NCI-H446 treated with DMSO at 0.1 percent for 48 hours (cell line): ENCODE results near the gene SLC35F1.

Source experiments
- DNase-seq: peaks from one replicate; lab custom pipeline; 2025; lab: John Stamatoyannopoulos, UW

The SLC35F1 gene

DNA sequence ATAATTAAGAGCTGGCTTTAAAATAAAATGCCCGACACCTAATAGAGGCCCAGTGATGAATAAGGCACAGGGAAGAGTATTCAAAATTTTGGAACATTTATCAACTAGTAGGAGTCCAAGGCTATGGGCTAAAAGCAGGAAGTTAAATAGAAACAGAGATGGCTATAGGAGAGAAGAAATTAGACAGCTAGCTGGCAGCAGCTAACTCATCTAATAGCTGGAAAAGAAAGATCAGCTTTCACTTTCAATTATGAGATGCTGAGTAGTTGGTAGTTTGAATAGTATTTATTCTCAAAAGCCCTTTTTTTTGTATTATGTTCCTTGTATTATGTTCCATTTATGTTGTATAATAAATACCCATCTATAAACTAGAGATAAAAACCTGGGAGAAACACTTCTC, 215.7 kb downstream of the SLC35F1 start:
- DNase-seq, result no peak

GRCh38 chr6:118123503-118124037, 216.5 kb downstream of the SLC35F1 start:
- DNase-seq, result no peak

DNA sequence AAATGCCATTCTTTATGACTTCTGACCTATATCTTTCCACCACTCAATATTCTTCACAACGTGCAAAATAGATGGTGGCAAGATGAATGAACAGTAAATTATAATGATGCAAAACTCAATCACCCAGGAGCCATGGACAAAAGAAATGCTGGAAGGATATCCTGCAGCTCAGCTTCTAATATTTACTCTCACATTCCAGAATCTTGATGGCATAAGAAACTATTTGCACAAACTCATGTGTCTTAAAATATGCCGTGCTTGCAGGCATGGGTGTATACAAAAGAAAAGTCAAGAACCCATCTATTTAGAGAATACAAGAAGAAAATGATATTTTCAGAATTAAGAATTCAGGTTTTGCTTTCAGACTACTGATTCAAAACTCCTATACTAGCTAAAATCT, 217.8 kb downstream of the SLC35F1 start:
- DNase-seq, result no peak

DNA sequence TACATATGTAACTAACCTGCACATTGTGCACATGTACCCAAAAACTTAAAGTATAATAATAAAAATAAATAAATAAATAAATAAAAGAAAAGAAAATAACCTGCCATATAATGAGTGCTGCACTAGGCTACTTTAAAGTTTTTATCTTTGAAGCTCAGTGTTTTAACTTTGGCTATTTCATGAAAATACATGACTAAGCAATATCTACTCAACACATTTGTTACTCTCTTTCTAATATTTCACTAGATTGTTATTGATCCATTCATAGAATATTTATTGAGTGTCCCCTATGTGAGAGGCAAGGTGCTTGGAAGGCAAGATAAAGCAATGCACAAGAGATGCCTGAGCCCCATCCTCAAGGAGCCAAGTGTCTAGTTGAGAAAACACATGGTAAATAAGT, 221.7 kb downstream of the SLC35F1 start:
- no peak for DNase-seq

GRCh38 chr6:118134206-118134605, 227.1 kb downstream of the SLC35F1 start:
- DNase-seq, result no peak

DNA sequence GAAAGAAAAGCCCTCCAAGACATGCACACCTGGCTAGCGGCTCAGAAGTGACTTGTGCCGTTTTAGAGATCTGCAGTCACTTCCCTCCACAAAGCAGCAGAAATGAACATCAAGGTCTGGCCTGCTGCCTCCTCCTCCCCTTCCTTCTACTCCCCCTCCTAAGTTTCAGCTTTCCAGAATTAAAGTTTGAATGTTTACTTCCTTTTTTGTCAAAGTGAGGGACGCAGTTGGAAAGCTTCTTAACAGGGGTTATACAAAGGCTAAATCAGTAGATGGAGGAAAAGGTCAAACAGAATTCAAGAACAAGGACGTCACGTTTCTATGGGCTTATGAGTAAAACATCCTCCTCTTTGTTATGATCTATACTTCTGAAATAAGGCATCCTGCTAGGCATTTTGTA, 227.7 kb downstream of the SLC35F1 start:
- DNase-seq, result no peak

- DNase-seq, result peak; percentile 22
Measured at GRCh38 chr6:118135371-118135770, 228.3 kb downstream of the SLC35F1 start.

- DNase-seq, result no peak
Measured at GRCh38 chr6:118141211-118141610, 234.1 kb downstream of the SLC35F1 start.

GRCh38 chr6:118146584-118146983, 239.5 kb downstream of the SLC35F1 start:
- no peak for DNase-seq

GRCh38 chr6:118147511-118147910, 240.4 kb downstream of the SLC35F1 start:
- no peak for DNase-seq

GRCh38 chr6:118148561-118148960, 241.5 kb downstream of the SLC35F1 start:
- DNase-seq, result no peak

- DNase-seq, result no peak
Measured at GRCh38 chr6:118152524-118152923, 245.5 kb downstream of the SLC35F1 start.

GRCh38 chr6:118161343-118161742, 254.3 kb downstream of the SLC35F1 start:
- DNase-seq, result no peak

DNA sequence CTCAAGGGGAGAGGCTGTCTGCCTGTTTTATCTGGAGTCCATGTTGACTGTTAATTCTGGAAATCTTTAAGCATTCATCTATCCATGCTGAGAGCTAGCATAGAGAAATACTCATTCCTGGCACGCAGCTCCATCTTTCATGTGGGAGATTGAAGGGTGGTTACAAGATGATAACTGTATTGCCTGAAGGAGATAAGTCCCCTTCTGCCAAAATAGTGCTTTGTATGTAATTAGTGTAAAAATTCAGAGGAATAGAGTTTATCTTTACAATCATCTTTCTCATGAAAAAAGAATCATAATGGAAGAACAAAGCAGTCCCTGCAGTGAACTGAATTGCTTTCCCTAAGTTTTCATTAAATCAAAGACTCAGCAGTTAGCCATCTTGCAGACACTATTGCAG, 256.5 kb downstream of the SLC35F1 start:
- DNase-seq, result no peak

- no peak for DNase-seq
Measured at GRCh38 chr6:118165500-118165899, 258.4 kb downstream of the SLC35F1 start.

- DNase-seq, result no peak
Measured at GRCh38 chr6:118168421-118168820, 261.4 kb downstream of the SLC35F1 start.

DNA sequence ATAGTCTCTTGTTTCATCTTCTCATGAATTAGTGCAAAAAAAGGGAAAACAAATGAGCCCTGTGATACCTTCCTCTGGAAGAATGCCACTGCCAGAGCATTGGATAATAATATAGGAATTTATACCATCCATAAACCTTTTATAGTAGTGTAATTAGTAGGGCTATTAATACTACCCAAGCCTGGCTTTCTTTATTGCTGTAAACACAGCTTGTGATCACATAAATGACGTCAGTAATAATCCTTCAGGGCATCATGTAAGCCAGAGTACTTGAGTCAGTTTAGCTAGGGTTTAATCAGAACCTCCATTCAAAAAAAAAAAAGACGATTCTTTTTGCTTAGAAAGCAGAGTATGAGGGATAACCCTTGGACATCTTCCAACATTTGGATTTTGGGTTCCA, 264.8 kb downstream of the SLC35F1 start:
- DNase-seq, result no peak

- DNase-seq, result no peak
Measured at GRCh38 chr6:118174071-118174470, 267.0 kb downstream of the SLC35F1 start.

DNA sequence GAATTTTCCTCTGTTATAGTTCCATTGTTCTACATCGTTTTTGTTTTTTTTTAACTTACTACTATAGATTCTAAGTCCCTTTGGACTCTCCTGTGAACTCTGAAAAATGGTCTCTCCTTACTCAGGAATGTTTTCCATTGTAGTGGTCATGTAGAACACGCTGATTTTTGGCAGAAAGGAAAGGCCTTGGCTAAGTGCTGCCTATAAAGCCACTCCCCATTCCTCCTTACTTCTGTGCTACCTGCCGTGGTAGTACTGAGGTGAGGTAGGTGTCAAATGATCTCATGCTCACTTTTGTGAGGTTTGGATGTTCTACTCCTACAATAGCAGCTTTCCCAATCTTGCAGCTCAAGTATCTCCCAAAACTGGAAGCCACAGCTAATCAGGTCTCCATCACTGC, 270.7 kb downstream of the SLC35F1 start:
- DNase-seq, result no peak

- DNase-seq, result no peak
Measured at GRCh38 chr6:118179048-118179447, 272.0 kb downstream of the SLC35F1 start.

- DNase-seq, result no peak
Measured at GRCh38 chr6:118186672-118187567, 279.9 kb downstream of the SLC35F1 start.

GRCh38 chr6:118187568-118188164, 280.6 kb downstream of the SLC35F1 start:
- peak; percentile 50 for DNase-seq

DNA sequence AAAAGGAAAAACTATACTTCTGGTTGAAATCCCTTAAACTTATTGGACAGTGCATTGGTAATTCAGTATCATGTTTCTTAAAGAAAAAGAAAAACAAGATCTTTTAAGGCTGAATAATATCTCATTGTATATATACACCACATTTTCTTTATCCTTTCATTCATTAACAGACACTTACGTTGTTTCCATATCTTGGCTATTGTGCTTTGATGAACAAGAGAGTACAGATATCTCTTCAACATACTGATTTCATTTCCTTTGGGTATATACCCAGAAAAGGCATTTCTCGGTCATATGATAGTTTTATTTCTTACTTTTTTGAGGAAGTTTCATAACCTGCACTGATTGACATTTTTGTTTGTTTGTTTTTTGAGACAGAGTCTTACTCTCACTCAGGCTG, 281.5 kb downstream of the SLC35F1 start:
- no peak for DNase-seq
